Skeletal muscle satellite cell (primary cell): ENCODE data around the gene CHCHD10. TPM values are rescaled to one million over a fixed set of nuclear protein-coding genes. Genes with fewer than 3 reads are reported as not detected.

ENCODE experiments used
- H3K27me3 ChIP-seq: 2 replicates; pipeline ENCODE4 v1.7.0; 2013; ENCODE audit warnings: low read length; ENCODE audit not compliant: control insufficient read depth, insufficient read depth
- H3K36me3 ChIP-seq: 2 replicates; pipeline ENCODE4 v1.7.0; 2013; ENCODE audit warnings: mild to moderate bottlenecking, control low read depth, low read length; ENCODE audit not compliant: insufficient read depth
- H3K4me1 ChIP-seq: 2 replicates; pipeline ENCODE4 v1.7.0; 2013; ENCODE audit warnings: low read length; ENCODE audit not compliant: control insufficient read depth, insufficient read depth
- H3K4me2 ChIP-seq: 2 replicates; pipeline ENCODE4 v1.7.0; 2013; ENCODE audit warnings: mild to moderate bottlenecking, low read length
- H3K4me3 ChIP-seq: 2 replicates; pipeline ENCODE4 v1.7.0; 2013; ENCODE audit warnings: low read length
- H3K9ac ChIP-seq: 2 replicates; pipeline ENCODE4 v1.7.0; 2013; ENCODE audit warnings: mild to moderate bottlenecking, low read depth, low read length, moderate library complexity
- H3K9me3 ChIP-seq: replicated peaks from 2 replicates; pipeline ENCODE4 v1.7.0; 2013; ENCODE audit warnings: mild to moderate bottlenecking, control low read depth, low read length
- total RNA-seq: library from RNA; depleted of rRNA; stranded (reverse); fragments of >200 nt; gene quantifications from 2 replicates; pipeline ENCODE4 v1.2.3, GENCODE V29; 2012; rRNA removed

The CHCHD10 gene
- total RNA-seq: 7.6 and 17.2 TPM in 2 replicates

GRCh38 chr22:23767673-23768548, at the start of gene CHCHD10:
Gene CHCHD10, minus strand, starts transcription at chr22:23767972. Its CDS starts 98 bp downstream, at chr22:23767874.
- Histone ChIP-seq H3K9ac (peak within 1 kb of the TSS; percentile 84), H3K4me1 (peaks cover 21% of the 10 kb centered on the region), H3K4me2 (peak within 1 kb of the TSS; percentile 95), H3K27me3 (no peaks in the 10 kb centered on the region), H3K9me3 (no peaks in the 10 kb centered on the region), H3K4me3 (peak within 1 kb of the TSS; percentile 77), H3K36me3 (no peaks in the 10 kb centered on the region)

GRCh38 chr22:23817146-23817545, 49.4 kb upstream of the CHCHD10 start:
- Histone ChIP-seq H3K27me3 (no peaks in the 10 kb centered on the region), H3K4me1 (peaks cover 6% of the 10 kb centered on the region), H3K4me2 (no peak overlapping the region), H3K9me3 (no peaks in the 10 kb centered on the region), H3K4me3 (no peak overlapping the region), H3K36me3 (peaks cover 40% of the 10 kb centered on the region), H3K9ac (no peak overlapping the region)

- peaks cover 45% of the 10 kb centered on the region for H3K36me3 ChIP-seq
- H3K9me3 ChIP-seq: no peaks in the 10 kb centered on the region
- H3K4me3 ChIP-seq: no peak overlapping the region
- peaks cover 6% of the 10 kb centered on the region for H3K4me1 ChIP-seq
- no peak overlapping the region for H3K9ac ChIP-seq
- H3K27me3 ChIP-seq: no peaks in the 10 kb centered on the region
- no peak overlapping the region for H3K4me2 ChIP-seq
Observed at GRCh38 chr22:23816156-23816976, 48.6 kb upstream of the CHCHD10 start.

- Histone ChIP-seq H3K9me3 (no peaks in the 10 kb centered on the region), H3K4me2 (no peak overlapping the region), H3K36me3 (peaks cover 43% of the 10 kb centered on the region)
Observed at GRCh38 chr22:23815541-23816155, 47.9 kb upstream of the CHCHD10 start.

GRCh38 chr22:23812378-23812777, 44.6 kb upstream of the CHCHD10 start:
- Histone ChIP-seq H3K9ac (no peak overlapping the region), H3K4me1 (peaks cover 6% of the 10 kb centered on the region), H3K27me3 (no peaks in the 10 kb centered on the region), H3K36me3 (peaks cover 28% of the 10 kb centered on the region), H3K9me3 (no peaks in the 10 kb centered on the region), H3K4me2 (no peak overlapping the region), H3K4me3 (no peak overlapping the region)

More at GRCh38 chr22:23815541-23816155, 47.9 kb upstream of the CHCHD10 start:
- Histone ChIP-seq H3K9ac (no peak overlapping the region), H3K27me3 (no peaks in the 10 kb centered on the region), H3K4me1 (peaks cover 6% of the 10 kb centered on the region), H3K4me3 (no peak overlapping the region)

- Histone ChIP-seq H3K4me3 (no peak overlapping the region), H3K4me2 (no peak overlapping the region), H3K9me3 (no peaks in the 10 kb centered on the region), H3K36me3 (peaks cover 56% of the 10 kb centered on the region), H3K9ac (no peak overlapping the region), H3K27me3 (no peaks in the 10 kb centered on the region), H3K4me1 (no peaks in the 10 kb centered on the region)
Observed at GRCh38 chr22:23806837-23807236, 39.1 kb upstream of the CHCHD10 start.

- no peak overlapping the region for H3K4me2 ChIP-seq
- H3K36me3 ChIP-seq: peaks cover 63% of the 10 kb centered on the region
- H3K4me3 ChIP-seq: no peak overlapping the region
- no peaks in the 10 kb centered on the region for H3K9me3 ChIP-seq
- no peaks in the 10 kb centered on the region for H3K4me1 ChIP-seq
- no peak overlapping the region for H3K9ac ChIP-seq
- H3K27me3 ChIP-seq: no peaks in the 10 kb centered on the region
Observed at GRCh38 chr22:23804781-23805291, 37.1 kb upstream of the CHCHD10 start.

- no peak overlapping the region for H3K4me3 ChIP-seq
- peaks cover 66% of the 10 kb centered on the region for H3K36me3 ChIP-seq
- H3K4me2 ChIP-seq: no peak overlapping the region
- no peaks in the 10 kb centered on the region for H3K9me3 ChIP-seq
- H3K9ac ChIP-seq: no peak overlapping the region
- H3K4me1 ChIP-seq: no peaks in the 10 kb centered on the region
- no peaks in the 10 kb centered on the region for H3K27me3 ChIP-seq
Observed at GRCh38 chr22:23803001-23803819, 35.4 kb upstream of the CHCHD10 start.

GRCh38 chr22:23801886-23802377, 34.2 kb upstream of the CHCHD10 start:
- H3K4me1 ChIP-seq: no peaks in the 10 kb centered on the region
- no peak overlapping the region for H3K4me2 ChIP-seq
- no peak overlapping the region for H3K4me3 ChIP-seq
- H3K27me3 ChIP-seq: no peaks in the 10 kb centered on the region
- H3K9me3 ChIP-seq: no peaks in the 10 kb centered on the region
- H3K36me3 ChIP-seq: peaks cover 66% of the 10 kb centered on the region
- H3K9ac ChIP-seq: no peak overlapping the region

GRCh38 chr22:23801238-23801821, 33.6 kb upstream of the CHCHD10 start:
- H3K4me1 ChIP-seq: peaks cover 4% of the 10 kb centered on the region
- H3K36me3 ChIP-seq: peaks cover 67% of the 10 kb centered on the region
- H3K9me3 ChIP-seq: no peaks in the 10 kb centered on the region
- H3K4me3 ChIP-seq: no peak overlapping the region
- H3K4me2 ChIP-seq: no peak overlapping the region
- no peak overlapping the region for H3K9ac ChIP-seq
- no peaks in the 10 kb centered on the region for H3K27me3 ChIP-seq
